Loucy (cell line): ENCODE measurements around the gene NUP214.

Source experiments
- H2AFZ ChIP-seq: fragments of 200-600 bp; sonication (generic); 2 replicates; pipeline ENCODE4 v1.6.0; 2016; ENCODE audit warnings: antibody characterized with exemption, mild to moderate bottlenecking, low read length, moderate library complexity
- H3F3A ChIP-seq: fragments of 200-600 bp; 2 replicates; pipeline ENCODE4 v1.6.0; 2016; ENCODE audit warnings: antibody characterized with exemption, low read depth, mild to moderate bottlenecking
- H3K27me3 ChIP-seq: fragments of 200-600 bp; sonication (generic); 2 replicates; pipeline ENCODE4 v1.6.1; 2014; ENCODE audit warnings: low read length, mild to moderate bottlenecking; ENCODE audit not compliant: insufficient read depth, poor library complexity, severe bottlenecking
- H3K36me3 ChIP-seq: fragments of 200-600 bp; sonication (generic); 2 replicates; pipeline ENCODE4 v1.6.1; 2016; ENCODE audit warnings: low read length; ENCODE audit not compliant: insufficient read depth
- H3K4me1 ChIP-seq: fragments of 200-600 bp; sonication (generic); 2 replicates; pipeline ENCODE4 v1.5.1; 2014; ENCODE audit warnings: low read length, mild to moderate bottlenecking; ENCODE audit not compliant: insufficient read depth, poor library complexity, severe bottlenecking
- H3K4me2 ChIP-seq: fragments of 200-600 bp; sonication (generic); 2 replicates; pipeline ENCODE4 v1.6.0; 2014; ENCODE audit warnings: antibody characterized with exemption, low read length, low read depth, mild to moderate bottlenecking; ENCODE audit not compliant: poor library complexity, severe bottlenecking
- H3K4me3 ChIP-seq: fragments of 200-600 bp; sonication (generic); 2 replicates; pipeline ENCODE4 v1.5.1; 2014; ENCODE audit warnings: low read length, mild to moderate bottlenecking, mixed read lengths; ENCODE audit not compliant: poor library complexity, severe bottlenecking
- H3K79me2 ChIP-seq: fragments of 200-600 bp; sonication (generic); 2 replicates; pipeline ENCODE4 v1.6.1; 2014; ENCODE audit warnings: low read length; ENCODE audit not compliant: insufficient read depth
- H3K9ac ChIP-seq: fragments of 200-600 bp; sonication (generic); 2 replicates; pipeline ENCODE4 v1.6.0; 2014; ENCODE audit warnings: mild to moderate bottlenecking, low read depth, low read length, moderate library complexity; ENCODE audit not compliant: poor library complexity, severe bottlenecking
- H3K9me2 ChIP-seq: fragments of 200-600 bp; sonication (generic); replicated peaks from 2 replicates; pipeline ENCODE4 v1.6.1; 2016; ENCODE audit warnings: low read depth, low read length, mixed read lengths
- H3K9me3 ChIP-seq: fragments of 200-600 bp; sonication (generic); 2 replicates; pipeline ENCODE4 v1.6.1; 2014; ENCODE audit warnings: mild to moderate bottlenecking, antibody characterized with exemption, low read length, low read depth; ENCODE audit not compliant: insufficient read depth
- H4K20me1 ChIP-seq: fragments of 200-600 bp; sonication (generic); 2 replicates; pipeline ENCODE4 v1.6.0; 2014; ENCODE audit warnings: antibody characterized with exemption, low read length, mild to moderate bottlenecking; ENCODE audit not compliant: insufficient read depth, poor library complexity, severe bottlenecking
- CTCF ChIP-seq: fragments of 200-600 bp; sonication (generic); conservative IDR thresholded peaks from 2 replicates; pipeline ENCODE4 v1.5.1; 2014; ENCODE audit warnings: mild to moderate bottlenecking, antibody characterized with exemption, low read length
- EZH2phosphoT487 ChIP-seq: fragments of 200-600 bp; IDR thresholded peaks from 2 replicates; pipeline ENCODE4 v1.6.1; 2018; ENCODE audit warnings: antibody characterized with exemption, mild to moderate bottlenecking, moderate library complexity, borderline replicate concordance

Gene NUP214

DNA sequence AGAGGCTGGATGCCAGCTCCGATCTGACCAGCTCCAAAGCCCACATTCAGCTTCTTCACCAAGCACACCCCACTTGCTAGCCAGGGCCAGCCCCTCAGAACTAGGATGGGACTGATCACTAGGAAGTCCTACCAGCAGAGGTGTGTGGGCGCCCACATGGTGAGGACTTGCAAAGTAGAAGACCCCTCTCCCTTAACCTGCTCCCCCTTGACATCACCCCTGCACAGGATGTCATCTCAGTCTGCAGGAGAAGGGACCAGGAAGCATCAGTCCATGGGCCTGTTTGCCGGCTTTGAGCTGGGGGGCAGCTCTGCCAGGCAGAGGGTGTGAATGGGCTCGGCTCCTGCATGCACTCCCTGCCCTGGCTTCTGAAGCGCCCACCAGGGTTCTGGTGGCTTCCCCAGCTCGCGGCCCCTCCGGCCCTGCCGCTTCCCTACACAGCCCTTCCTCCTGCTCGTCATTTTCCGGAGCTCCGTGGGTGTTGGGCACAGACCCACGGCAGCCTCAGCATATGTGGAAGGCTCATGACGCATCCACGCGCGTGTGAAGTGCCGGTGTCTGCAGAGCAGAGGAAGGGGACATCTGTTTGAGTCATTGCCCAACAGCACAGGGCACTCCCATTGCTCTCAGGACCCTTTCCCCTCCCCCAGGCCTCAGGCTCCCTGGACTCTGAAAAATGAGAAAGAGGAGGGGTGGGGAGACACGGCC is 154.6 kb downstream of the NUP214 start:
- H3K4me1 ChIP-seq, result peaks cover 19% of the 10 kb centered on the region
- H3K79me2 ChIP-seq, result peaks cover 16% of the 10 kb centered on the region
- no peaks in the 10 kb centered on the region for H3K36me3 ChIP-seq
- H3F3A ChIP-seq, result no peaks in the 10 kb centered on the region
- no peak overlapping the region for H2AFZ ChIP-seq
- H4K20me1 ChIP-seq, result no peaks in the 10 kb centered on the region
- H3K27me3 ChIP-seq, result no peaks in the 10 kb centered on the region
- H3K4me2 ChIP-seq, result no peak overlapping the region
- no peaks in the 10 kb centered on the region for H3K9me2 ChIP-seq
- no peaks in the 10 kb centered on the region for H3K9me3 ChIP-seq
- no peak overlapping the region for H3K9ac ChIP-seq
- H3K4me3 ChIP-seq, result no peak overlapping the region
- TF ChIP-seq CTCF (no peak), EZH2phosphoT487 (no peak)

DNA sequence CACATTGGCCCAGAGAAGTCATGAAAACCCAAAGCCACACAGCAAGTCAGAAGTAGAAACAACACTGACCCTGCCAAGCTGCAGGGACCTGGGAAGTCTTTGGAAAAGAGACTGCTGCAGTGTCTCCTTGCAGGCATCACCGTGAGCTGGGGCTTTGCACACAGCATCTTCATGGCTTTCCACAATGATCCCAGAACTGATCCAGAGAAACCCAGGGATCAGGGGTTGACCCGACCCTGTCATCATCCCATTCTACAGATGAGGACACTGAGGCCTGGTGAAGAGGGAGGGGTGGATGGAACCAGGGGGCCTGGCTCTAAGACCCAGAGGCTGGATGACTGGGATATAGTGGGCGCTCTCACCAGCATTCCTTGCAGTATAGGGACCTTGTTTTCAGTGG is 155.3 kb downstream of the NUP214 start:
- H3F3A ChIP-seq, result no peaks in the 10 kb centered on the region
- TF ChIP-seq EZH2phosphoT487 (no peak), CTCF (no peak)
- no peaks in the 10 kb centered on the region for H4K20me1 ChIP-seq
- no peaks in the 10 kb centered on the region for H3K9me3 ChIP-seq
- no peak overlapping the region for H2AFZ ChIP-seq
- no peak overlapping the region for H3K4me2 ChIP-seq
- H3K4me3 ChIP-seq, result no peak overlapping the region
- peaks cover 9% of the 10 kb centered on the region for H3K79me2 ChIP-seq
- H3K9me2 ChIP-seq, result no peaks in the 10 kb centered on the region
- H3K9ac ChIP-seq, result no peak overlapping the region
- H3K36me3 ChIP-seq, result no peaks in the 10 kb centered on the region
- no peaks in the 10 kb centered on the region for H3K27me3 ChIP-seq
- H3K4me1 ChIP-seq, result peaks cover 13% of the 10 kb centered on the region

DNA sequence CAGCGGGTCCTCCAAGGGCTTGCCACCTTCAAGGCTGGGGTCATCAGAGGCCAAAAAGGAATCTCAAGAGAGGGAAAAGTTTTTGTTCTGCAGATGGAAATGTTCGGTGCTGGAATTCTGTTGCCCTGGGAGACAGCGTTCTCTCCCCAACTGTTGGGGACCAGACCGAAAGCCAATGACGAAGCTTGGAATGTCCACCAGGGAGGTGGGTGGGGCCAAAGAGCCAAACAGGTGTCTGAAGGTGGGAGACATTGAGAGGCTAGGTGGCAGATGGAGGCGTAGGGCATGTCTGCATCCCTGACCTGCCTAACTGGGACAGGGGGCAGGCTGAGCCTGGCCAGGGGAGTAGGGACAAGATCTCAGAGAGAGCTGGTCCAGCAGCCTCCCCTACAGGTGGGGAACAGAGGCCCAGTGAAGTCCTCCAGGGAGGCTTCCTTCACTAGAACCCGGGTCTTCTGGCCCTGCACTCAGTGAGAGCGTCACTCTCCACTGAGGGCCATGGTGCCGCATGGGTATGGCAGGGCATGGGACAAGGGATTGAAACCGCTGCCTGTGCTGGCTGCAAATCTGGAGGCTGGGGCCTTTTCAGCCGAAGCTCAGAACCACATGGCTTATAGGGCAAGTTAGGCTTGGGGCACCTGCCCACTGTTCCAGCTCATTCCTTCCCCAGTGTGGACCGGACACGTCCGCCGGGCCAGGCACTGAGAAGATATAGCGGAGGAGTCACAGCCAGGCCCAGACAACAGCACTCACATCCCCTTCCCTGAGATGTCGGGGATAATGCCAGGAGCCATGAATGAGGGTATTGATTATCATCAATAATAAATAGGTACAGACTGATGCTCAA is 156.0 kb downstream of the NUP214 start:
- H3K4me1 ChIP-seq, result peaks cover 9% of the 10 kb centered on the region
- no peaks in the 10 kb centered on the region for H3K27me3 ChIP-seq
- TF ChIP-seq CTCF (no peak), EZH2phosphoT487 (no peak)
- H2AFZ ChIP-seq, result no peak overlapping the region
- no peaks in the 10 kb centered on the region for H3K9me2 ChIP-seq
- no peak overlapping the region for H3K4me3 ChIP-seq
- H3F3A ChIP-seq, result no peaks in the 10 kb centered on the region
- peaks cover 2% of the 10 kb centered on the region for H3K79me2 ChIP-seq
- no peak overlapping the region for H3K4me2 ChIP-seq
- H4K20me1 ChIP-seq, result no peaks in the 10 kb centered on the region
- H3K36me3 ChIP-seq, result no peaks in the 10 kb centered on the region
- no peaks in the 10 kb centered on the region for H3K9me3 ChIP-seq
- no peak overlapping the region for H3K9ac ChIP-seq
